Testis (tissue), 3 donors: Measurements from ENCODE around the gene MZT2B. TPM values are rescaled to one million over a fixed set of nuclear protein-coding genes. Genes with fewer than 3 reads are reported as not detected.
A peak's percentile ranks its signal among the peaks of the same experiment; 100 is the strongest.
"Not testable (repeated sequence)": the region's sequence is repeated elsewhere in the genome, so short reads cannot be mapped to it uniquely, and the experiment has no call there.

Source experiments
- DNase-seq: peaks from one replicate; pipeline ENCODE4 v3.0.0-alpha.2; 2019
- H3K27ac ChIP-seq, 2 donors: fragments of 200-600 bp; sonication (generic); one replicate each; pipeline ENCODE4 v1.5.1; 2019
- H3K27me3 ChIP-seq: fragments of 200-600 bp; sonication (generic); one replicate; pipeline ENCODE4 v1.5.1; 2019
- H3K36me3 ChIP-seq: fragments of 200-600 bp; sonication (generic); one replicate; pipeline ENCODE4 v1.5.1; 2017; ENCODE audit warnings: low read depth; ENCODE audit errors: missing control alignments
- H3K4me1 ChIP-seq: fragments of 200-600 bp; sonication (generic); one replicate; pipeline ENCODE4 v1.5.1; 2019
- H3K4me3 ChIP-seq, 2 donors: fragments of 200-600 bp; sonication (generic); one replicate each; pipeline ENCODE4 v1.5.1; 2017 to 2019
- H3K9me3 ChIP-seq: fragments of 200-600 bp; sonication (generic); one replicate; pipeline ENCODE4 v1.5.1; 2017
- CTCF ChIP-seq, 3 experiments: fragments of 450-650 bp in 2 of 3; fragments of 200-600 bp in 1 of 3; sonication (generic) in 1 of 3; IDR thresholded peaks; one replicate each; pipeline ENCODE4 v1.5.1; 2016 to 2019; ENCODE audit warnings: antibody characterized with exemption in 3 of 3, mild to moderate bottlenecking in 2 of 3, moderate library complexity in 1 of 3
- POLR2A ChIP-seq: fragments of 450-650 bp; IDR thresholded peaks from one replicate; pipeline ENCODE4 v1.6.1; 2017; ENCODE audit warnings: antibody characterized with exemption, mild to moderate bottlenecking, moderate library complexity
- WGBS, 2 donors: methylation state at CpG; one replicate each; pipeline ENCODE4 v1.1.5; 2018; 5-methylcytosine and 5-hydroxymethylcytosine counted together
- intact Hi-C: fragments of 100-400 bp; cut with DNase I; formaldehyde crosslinking; loops from one replicate; pipeline ENCODE4 v1.15.1; 2023; ENCODE audit warnings: low total_unique reads
- polyA plus RNA-seq: library from polyadenylated mRNA; stranded (reverse); fragments of 350-450 nt; fragmentation: Illumina TruSeq; extraction: RNeasy Lipid Tissue Mini Kit (QIAGEN cat#74804); gene quantifications from one replicate; pipeline ENCODE4 v1.2.3, GENCODE V29; 2014; ENCODE audit warnings: low read depth, low replicate concordance; ENCODE audit not compliant: insufficient read depth
- total RNA-seq, 2 donors: library from RNA; depleted of rRNA; stranded (reverse); fragments of >200 nt; gene quantifications; one replicate each; pipeline ENCODE4 v1.2.3, GENCODE V29; 2016

Gene MZT2B
- total and polyA plus RNA-seq, 3 donors from 2014 or later = 132 to 264 (median 137) TPM

- H3K9me3 ChIP-seq, intact Hi-C loops, DNase-seq, H3K4me1 ChIP-seq, H3K27ac ChIP-seq, H3K4me3 ChIP-seq, H3K36me3 ChIP-seq, H3K27me3 ChIP-seq: not testable (repeated sequence)
- 92 to 100% methylated on average over 1 to 2 of the region's 6 CpGs for WGBS, 2 donors
Observed at GRCh38 chr2:130141002-130141401, 41.1 kb upstream of the MZT2B start.

- not testable (repeated sequence) for DNase-seq
- WGBS, 2 donors = 88 to 91% methylated on average over 3 to 10 of the region's 22 CpGs
Observed at GRCh38 chr2:130141645-130142370, 40.3 kb upstream of the MZT2B start.

GRCh38 chr2:130142396-130143265 lies 39.4 kb upstream of the MZT2B start:
- H3K27me3 ChIP-seq, intact Hi-C loops, H3K9me3 ChIP-seq, H3K4me3 ChIP-seq, H3K4me1 ChIP-seq, H3K36me3 ChIP-seq, H3K27ac ChIP-seq: not testable (repeated sequence)
- WGBS, 2 donors = 70 to 90% methylated on average over 3 to 11 of the region's 13 CpGs
- DNase-seq = peak; percentile 8

More at GRCh38 chr2:130141645-130142370, 40.3 kb upstream of the MZT2B start:
- H3K27ac ChIP-seq, H3K4me3 ChIP-seq, H3K36me3 ChIP-seq, H3K4me1 ChIP-seq, H3K27me3 ChIP-seq, intact Hi-C loops, H3K9me3 ChIP-seq: not testable (repeated sequence)

GRCh38 chr2:130143266-130144039 lies 38.6 kb upstream of the MZT2B start:
- peak; percentile 9 for DNase-seq
- WGBS, 2 donors = 28 to 41% methylated on average over 17 to 25 of the region's 28 CpGs
- intact Hi-C loops, H3K27ac ChIP-seq, H3K4me1 ChIP-seq, H3K36me3 ChIP-seq, H3K9me3 ChIP-seq, H3K27me3 ChIP-seq: not testable (repeated sequence)
- H3K4me3 ChIP-seq = peak overlapping the region in 1 of 2 donors; percentile 52

GRCh38 chr2:130145006-130145414 lies 37.1 kb upstream of the MZT2B start, which contains the start of gene CCDC74B:
CCDC74B (minus strand) TSS chr2:130145112; CDS start chr2:130144996, 116 bp downstream.
- peak; percentile 67 for DNase-seq
- 3 to 14% methylated on average over 18 of the region's 30 CpGs for WGBS, 2 donors
- H3K9me3 ChIP-seq, intact Hi-C loops, H3K27me3 ChIP-seq, H3K36me3 ChIP-seq, H3K27ac ChIP-seq, H3K4me1 ChIP-seq: not testable (repeated sequence)
- peak within 1 kb of the TSS; percentile 31 to 52 for H3K4me3 ChIP-seq

GRCh38 chr2:130148515-130148914 lies 33.5 kb upstream of the MZT2B start:
- H3K9me3 ChIP-seq, H3K27ac ChIP-seq, H3K4me1 ChIP-seq, DNase-seq, intact Hi-C loops, H3K36me3 ChIP-seq, H3K27me3 ChIP-seq, H3K4me3 ChIP-seq: not testable (repeated sequence)
- WGBS, 2 donors = 75 to 79% methylated on average over 6 of the region's 6 CpGs

GRCh38 chr2:130150181-130151144 lies 31.6 kb upstream of the MZT2B start:
- Histone ChIP-seq H3K4me1 (no peaks in the 10 kb centered on the region), H3K27me3 (no peaks in the 10 kb centered on the region), H3K4me3 (no peak overlapping the region), H3K9me3 (no peaks in the 10 kb centered on the region), H3K27ac (no peak overlapping the region), H3K36me3 (no peaks in the 10 kb centered on the region)
- no peak for DNase-seq
- TF ChIP-seq CTCF (IDR thresholded peaks at IDR 0.05) (no peak), POLR2A (no peak)
- intact Hi-C loops = no loop called here
- WGBS, 2 donors = 84 to 89% methylated on average over 23 of the region's 23 CpGs

- 70 to 75% methylated on average over 2 to 5 of the region's 5 CpGs for WGBS, 2 donors
- DNase-seq, H3K9me3 ChIP-seq, H3K4me3 ChIP-seq, H3K36me3 ChIP-seq, H3K27ac ChIP-seq, H3K27me3 ChIP-seq, H3K4me1 ChIP-seq, intact Hi-C loops: not testable (repeated sequence)
Observed at GRCh38 chr2:130151145-130151512, 30.9 kb upstream of the MZT2B start.

GRCh38 chr2:130152136-130152815 lies 29.8 kb upstream of the MZT2B start:
- 90 to 93% methylated on average over 5 to 25 of the region's 27 CpGs for WGBS, 2 donors

More at GRCh38 chr2:130152136-130152815, 29.8 kb upstream of the MZT2B start:
- intact Hi-C loops, H3K36me3 ChIP-seq, H3K4me3 ChIP-seq, H3K27ac ChIP-seq, H3K27me3 ChIP-seq, H3K4me1 ChIP-seq, DNase-seq, H3K9me3 ChIP-seq: not testable (repeated sequence)
